Measurements from ENCODE around the gene SLC15A3. TPM values are rescaled to one million over a fixed set of nuclear protein-coding genes. Genes with fewer than 3 reads are reported as not detected.

Gene SLC15A3
- total RNA-seq, 2 experiments from 2014 or later = 2.0 to 2.2 TPM

- POLR2A ChIA-PET = interaction anchor here (0.6 to 0.9 kb wide), 2 partner anchors 36 to 237 kb away, joined by 3 read pairs; partner anchors contain the start of gene CD6
- no peaks in the 10 kb centered on the region for H3K9me3 Mint-ChIP-seq (ENCODE audit: insufficient read depth)
- H3K4me3 Mint-ChIP-seq = no peak overlapping the region
- no peak overlapping the region for H3K27ac Mint-ChIP-seq
- H3K4me1 Mint-ChIP-seq (ENCODE audit: low read depth) = no peaks in the 10 kb centered on the region
- no peak for ATAC-seq
- H3K27me3 Mint-ChIP-seq (ENCODE audit: low read depth) = peaks cover under 1% of the 10 kb centered on the region
- no peaks in the 10 kb centered on the region for H3K36me3 Mint-ChIP-seq (ENCODE audit: low read depth)
- CTCF ChIA-PET = no interaction called here
- DNase-seq = no peak
Observed at GRCh38 chr11:60935676-60936442, 16.1 kb downstream of the SLC15A3 start.

GRCh38 chr11:60934790-60935605, 17.0 kb downstream of the SLC15A3 start:
- no peaks in the 10 kb centered on the region for H3K9me3 Mint-ChIP-seq (ENCODE audit: insufficient read depth)

GRCh38 chr11:60934124-60934789, 17.7 kb downstream of the SLC15A3 start:
- peaks cover 8% of the 10 kb centered on the region for H3K27me3 Mint-ChIP-seq (ENCODE audit: low read depth)
- no peak for ATAC-seq
- no peaks in the 10 kb centered on the region for H3K9me3 Mint-ChIP-seq (ENCODE audit: insufficient read depth)
- ChIA-PET POLR2A (no interaction called here), CTCF (no interaction called here)
- DNase-seq = no peak
- no peak overlapping the region for H3K4me3 Mint-ChIP-seq
- H3K36me3 Mint-ChIP-seq (ENCODE audit: low read depth) = no peaks in the 10 kb centered on the region
- H3K4me1 Mint-ChIP-seq (ENCODE audit: low read depth) = no peaks in the 10 kb centered on the region
- H3K27ac Mint-ChIP-seq = no peak overlapping the region

More at GRCh38 chr11:60934790-60935605, 17.0 kb downstream of the SLC15A3 start:
- no peaks in the 10 kb centered on the region for H3K4me1 Mint-ChIP-seq (ENCODE audit: low read depth)
- H3K4me3 Mint-ChIP-seq = no peak overlapping the region
- ATAC-seq = no peak
- no peak overlapping the region for H3K27ac Mint-ChIP-seq
- no peaks in the 10 kb centered on the region for H3K36me3 Mint-ChIP-seq (ENCODE audit: low read depth)
- ChIA-PET POLR2A (interaction anchor here (0.6 kb wide), 1 partner anchor 238 kb away, joined by 3 read pairs; no protein-coding TSS in a partner anchor), CTCF (no interaction called here)
- H3K27me3 Mint-ChIP-seq (ENCODE audit: low read depth) = peaks cover 4% of the 10 kb centered on the region
- DNase-seq = no peak

GRCh38 chr11:60933416-60934123, 18.4 kb downstream of the SLC15A3 start:
- no peak for ATAC-seq
- peaks cover 8% of the 10 kb centered on the region for H3K27me3 Mint-ChIP-seq (ENCODE audit: low read depth)
- no peak for DNase-seq
- no peaks in the 10 kb centered on the region for H3K9me3 Mint-ChIP-seq (ENCODE audit: insufficient read depth)
- CTCF ChIA-PET = no interaction called here
- no peaks in the 10 kb centered on the region for H3K4me1 Mint-ChIP-seq (ENCODE audit: low read depth)
- POLR2A ChIA-PET = no interaction called here
- H3K4me3 Mint-ChIP-seq = no peak overlapping the region
- no peak overlapping the region for H3K27ac Mint-ChIP-seq
- no peaks in the 10 kb centered on the region for H3K36me3 Mint-ChIP-seq (ENCODE audit: low read depth)

GRCh38 chr11:60932605-60933356, 19.2 kb downstream of the SLC15A3 start:
- no peak overlapping the region for H3K4me3 Mint-ChIP-seq
- no peaks in the 10 kb centered on the region for H3K36me3 Mint-ChIP-seq (ENCODE audit: low read depth)
- no peaks in the 10 kb centered on the region for H3K9me3 Mint-ChIP-seq (ENCODE audit: insufficient read depth)
- no peak for ATAC-seq
- H3K4me1 Mint-ChIP-seq (ENCODE audit: low read depth) = no peaks in the 10 kb centered on the region
- H3K27ac Mint-ChIP-seq = no peak overlapping the region
- H3K27me3 Mint-ChIP-seq (ENCODE audit: low read depth) = peaks cover 8% of the 10 kb centered on the region
- CTCF ChIA-PET = interaction anchor here (0.6 kb wide), 1 partner anchor 12 kb away, joined by 3 read pairs; no protein-coding TSS in a partner anchor
- POLR2A ChIA-PET = interaction anchor here (0.6 kb wide), 1 partner anchor 19 kb away, joined by 4 read pairs; no protein-coding TSS in a partner anchor
- no peak for DNase-seq

- Mint-ChIP-seq H3K36me3 (ENCODE audit: low read depth) (no peaks in the 10 kb centered on the region), H3K4me1 (ENCODE audit: low read depth) (no peaks in the 10 kb centered on the region), H3K4me3 (no peak overlapping the region), H3K27me3 (ENCODE audit: low read depth) (peaks cover 10% of the 10 kb centered on the region), H3K27ac (no peak overlapping the region), H3K9me3 (ENCODE audit: insufficient read depth) (no peaks in the 10 kb centered on the region)
- ChIA-PET POLR2A (interaction anchor here (0.6 kb wide), 1 partner anchor 48 kb away, joined by 3 read pairs; no protein-coding TSS in a partner anchor), CTCF (no interaction called here)
- DNase-seq (no peak), ATAC-seq (no peak)
Observed at GRCh38 chr11:60931917-60932316, 20.1 kb downstream of the SLC15A3 start.

GRCh38 chr11:60930394-60930793, 21.6 kb downstream of the SLC15A3 start:
- Mint-ChIP-seq H3K27me3 (ENCODE audit: low read depth) (peaks cover 25% of the 10 kb centered on the region), H3K4me3 (no peak overlapping the region), H3K27ac (no peak overlapping the region), H3K4me1 (ENCODE audit: low read depth) (peaks cover 5% of the 10 kb centered on the region), H3K36me3 (ENCODE audit: low read depth) (no peaks in the 10 kb centered on the region), H3K9me3 (ENCODE audit: insufficient read depth) (no peaks in the 10 kb centered on the region)
- CTCF ChIA-PET = interaction anchor here (1.2 kb wide), 1 partner anchor 15 kb away, joined by 4 read pairs; no protein-coding TSS in a partner anchor
- no peak for DNase-seq
- POLR2A ChIA-PET = interaction anchor here (0.8 kb wide), 1 partner anchor 17 kb away, joined by 3 read pairs; the partner anchor contains the start of gene TMEM109
- ATAC-seq = no peak

- CTCF ChIA-PET = interaction anchor here (1.2 kb wide), 1 partner anchor 15 kb away, joined by 4 read pairs; no protein-coding TSS in a partner anchor
Observed at GRCh38 chr11:60929764-60930163, 22.2 kb downstream of the SLC15A3 start.

GRCh38 chr11:60928563-60929001, 23.4 kb downstream of the SLC15A3 start:
- ChIA-PET CTCF (interaction anchor here (1.1 kb wide), 1 partner anchor 13 kb away, joined by 3 read pairs; no protein-coding TSS in a partner anchor), POLR2A (no interaction called here)
- DNase-seq = no peak
- H3K36me3 Mint-ChIP-seq (ENCODE audit: low read depth) = peaks cover under 1% of the 10 kb centered on the region
- peaks cover 13% of the 10 kb centered on the region for H3K4me1 Mint-ChIP-seq (ENCODE audit: low read depth)
- H3K9me3 Mint-ChIP-seq (ENCODE audit: insufficient read depth) = no peaks in the 10 kb centered on the region
- ATAC-seq = no peak
- peaks cover 31% of the 10 kb centered on the region for H3K27me3 Mint-ChIP-seq (ENCODE audit: low read depth)
- no peak overlapping the region for H3K4me3 Mint-ChIP-seq
- no peak overlapping the region for H3K27ac Mint-ChIP-seq

More at GRCh38 chr11:60929764-60930163, 22.2 kb downstream of the SLC15A3 start:
- Mint-ChIP-seq H3K27ac (no peak overlapping the region), H3K4me1 (ENCODE audit: low read depth) (peaks cover 9% of the 10 kb centered on the region), H3K9me3 (ENCODE audit: insufficient read depth) (no peaks in the 10 kb centered on the region), H3K27me3 (ENCODE audit: low read depth) (peaks cover 31% of the 10 kb centered on the region), H3K4me3 (no peak overlapping the region), H3K36me3 (ENCODE audit: low read depth) (no peaks in the 10 kb centered on the region)
- POLR2A ChIA-PET = interaction anchor here (0.8 kb wide), 1 partner anchor 16 kb away, joined by 3 read pairs; the partner anchor contains the start of gene TMEM109
- DNase-seq = no peak
- no peak for ATAC-seq

GRCh38 chr11:60927600-60927999, 24.4 kb downstream of the SLC15A3 start:
- no peak overlapping the region for H3K27ac Mint-ChIP-seq

More at GRCh38 chr11:60927600-60927999, 24.4 kb downstream of the SLC15A3 start:
- ChIA-PET POLR2A (no interaction called here), CTCF (interaction anchor here (1.4 kb wide), 1 partner anchor 12 kb away, joined by 8 read pairs; no protein-coding TSS in a partner anchor)
- H3K27me3 Mint-ChIP-seq (ENCODE audit: low read depth) = peaks cover 33% of the 10 kb centered on the region
- ATAC-seq = no peak
- H3K4me3 Mint-ChIP-seq = no peak overlapping the region
- peaks cover 9% of the 10 kb centered on the region for H3K36me3 Mint-ChIP-seq (ENCODE audit: low read depth)
- peaks cover 13% of the 10 kb centered on the region for H3K4me1 Mint-ChIP-seq (ENCODE audit: low read depth)
- no peak for DNase-seq
- no peaks in the 10 kb centered on the region for H3K9me3 Mint-ChIP-seq (ENCODE audit: insufficient read depth)

All from activated CD8-positive, alpha-beta T cell treated with anti-CD3 and anti-CD28 coated beads, Interleukin-2, amount 10 ng/mL, durations not matched to agents 7 days and 5 days (primary cell).